ENCODE data around the gene DLG2. TPM values are rescaled to one million over a fixed set of nuclear protein-coding genes. Genes with fewer than 3 reads are reported as not detected.

Gene DLG2
- total and polyA plus RNA-seq, 4 experiments from 2014 or later, result 0.78 to 2.7 (median 1.9) TPM

- H3K4me3 ChIP-seq (ENCODE audit: low read length in 2 of 2), result no peak overlapping the region
- H3K27me3 Mint-ChIP-seq, result no peaks in the 10 kb centered on the region
- H3K4me1 ChIP-seq (ENCODE audit: insufficient read depth, low read length), result no peaks in the 10 kb centered on the region
- no peaks in the 10 kb centered on the region for H3K4me1 Mint-ChIP-seq
- intact Hi-C loops (cut with micrococcal nuclease), result no loop called here
- no peaks in the 10 kb centered on the region for H3K27me3 ChIP-seq (ENCODE audit: insufficient read depth, low read length)
- peaks cover 0 to 2% (median 0%) of the 10 kb centered on the region in 8 donors for H3K9me3 Mint-ChIP-seq
- no peak overlapping the region for H3K4me3 Mint-ChIP-seq
- H3K27ac ChIP-seq (ENCODE audit: low read depth, low read length), result no peak overlapping the region
- no peaks in the 10 kb centered on the region for H3K36me3 Mint-ChIP-seq
- no peak overlapping the region for H3K27ac Mint-ChIP-seq
- ChIA-PET POLR2A (ENCODE audit: partially characterized antibody) (no interaction called here), CTCF (ENCODE audit: partially characterized antibody) (no interaction called here)
- DNase-seq, result no peak
- H3K9me3 ChIP-seq (ENCODE audit: control insufficient read depth in 1 of 2, low read length in 2 of 2), result no peaks in the 10 kb centered on the region
- no peaks in the 10 kb centered on the region for H3K36me3 ChIP-seq (ENCODE audit: insufficient read depth, low read length)
These were observed 1964.7 kb downstream of the DLG2 start for GRCh38 chr11:83662494-83662893.

DNA sequence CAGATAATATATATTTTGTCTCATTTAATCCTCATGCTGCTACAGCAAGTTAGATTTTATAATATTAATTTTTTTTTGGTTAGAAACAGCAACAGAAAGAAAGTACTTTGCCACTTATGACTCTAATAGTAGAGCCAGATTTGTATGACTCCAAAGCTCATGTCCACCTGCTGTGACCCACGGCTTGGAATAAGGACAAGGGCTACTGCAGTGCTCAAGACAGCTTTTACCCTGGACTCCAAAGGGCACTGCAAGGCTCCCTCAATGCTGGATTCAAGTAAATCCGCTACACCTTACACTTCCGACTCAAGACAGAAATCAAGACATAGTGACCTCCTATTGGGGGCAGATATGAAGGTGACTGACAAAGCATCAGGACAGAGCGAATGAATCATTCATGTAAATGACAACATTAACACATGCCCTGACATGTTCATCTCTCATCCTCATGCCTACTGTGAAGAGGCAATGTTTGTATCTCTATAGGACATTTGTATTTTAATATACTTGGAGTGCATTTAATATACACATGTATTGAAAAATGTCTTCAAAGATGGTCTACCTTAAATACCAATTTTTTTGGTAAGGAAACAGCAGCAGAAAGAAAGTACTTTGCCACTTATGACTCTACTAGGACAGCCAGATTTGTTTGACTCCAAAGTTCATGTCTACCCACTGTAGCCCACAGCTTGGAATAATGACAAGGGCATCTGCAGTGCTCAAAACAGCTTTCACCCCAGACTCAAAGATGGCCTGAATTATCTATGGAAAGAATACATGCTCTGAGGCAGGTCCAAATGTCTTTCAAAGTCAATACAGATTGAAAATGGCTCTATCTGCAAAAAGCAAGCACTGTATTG is 1965.4 kb downstream of the DLG2 start:
- H3K27me3 ChIP-seq (ENCODE audit: insufficient read depth, low read length), result no peaks in the 10 kb centered on the region
- no peaks in the 10 kb centered on the region for H3K4me1 ChIP-seq (ENCODE audit: insufficient read depth, low read length)
- ChIA-PET CTCF (ENCODE audit: partially characterized antibody) (no interaction called here), POLR2A (ENCODE audit: partially characterized antibody) (no interaction called here)
- no peaks in the 10 kb centered on the region for H3K9me3 ChIP-seq (ENCODE audit: control insufficient read depth in 1 of 2, low read length in 2 of 2)
- H3K27ac Mint-ChIP-seq, result no peak overlapping the region
- H3K27me3 Mint-ChIP-seq, result no peaks in the 10 kb centered on the region
- DNase-seq, result no peak
- no peak overlapping the region for H3K4me3 Mint-ChIP-seq
- peaks cover 0 to under 1% (median 0%) of the 10 kb centered on the region in 8 donors for H3K9me3 Mint-ChIP-seq
- no peaks in the 10 kb centered on the region for H3K4me1 Mint-ChIP-seq
- no peaks in the 10 kb centered on the region for H3K36me3 ChIP-seq (ENCODE audit: insufficient read depth, low read length)
- intact Hi-C loops (cut with micrococcal nuclease), result no loop called here
- no peaks in the 10 kb centered on the region for H3K36me3 Mint-ChIP-seq
- H3K27ac ChIP-seq (ENCODE audit: low read depth, low read length), result no peak overlapping the region
- no peak overlapping the region for H3K4me3 ChIP-seq (ENCODE audit: low read length in 2 of 2)

DNA sequence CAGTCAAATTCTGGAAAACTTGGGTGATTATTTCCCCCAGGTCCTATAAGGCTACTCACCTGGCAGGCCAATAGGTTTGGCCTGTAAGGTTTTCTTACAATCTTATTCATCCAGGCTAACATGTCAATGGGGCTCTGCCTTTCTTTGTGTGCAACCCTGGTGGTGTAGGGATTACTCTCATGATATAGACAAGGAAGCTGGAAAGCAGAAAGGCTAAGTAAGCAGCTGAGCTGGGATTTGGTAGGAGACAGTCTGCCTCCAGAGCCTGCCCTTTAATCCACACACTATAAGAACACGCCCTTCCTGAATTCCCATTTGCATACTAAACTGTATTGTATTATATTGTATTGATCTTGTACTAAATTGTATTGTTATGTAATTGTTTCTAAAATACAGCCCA is 1967.7 kb downstream of the DLG2 start:
- POLR2A ChIA-PET (ENCODE audit: partially characterized antibody), result no interaction called here
- no peaks in the 10 kb centered on the region for H3K9me3 Mint-ChIP-seq
- H3K4me3 Mint-ChIP-seq, result no peak overlapping the region
- no peak overlapping the region for H3K4me3 ChIP-seq (ENCODE audit: low read length in 2 of 2)
- H3K4me1 ChIP-seq (ENCODE audit: insufficient read depth, low read length), result no peaks in the 10 kb centered on the region
- no peaks in the 10 kb centered on the region for H3K4me1 Mint-ChIP-seq
- H3K36me3 Mint-ChIP-seq, result no peaks in the 10 kb centered on the region
- no peaks in the 10 kb centered on the region for H3K27me3 ChIP-seq (ENCODE audit: insufficient read depth, low read length)
- intact Hi-C loops (cut with micrococcal nuclease), result no loop called here
- H3K27ac Mint-ChIP-seq, result no peak overlapping the region
- no peaks in the 10 kb centered on the region for H3K9me3 ChIP-seq (ENCODE audit: control insufficient read depth in 1 of 2, low read length in 2 of 2)
- no peaks in the 10 kb centered on the region for H3K36me3 ChIP-seq (ENCODE audit: insufficient read depth, low read length)
- no peak for DNase-seq
- no peak overlapping the region for H3K27ac ChIP-seq (ENCODE audit: low read depth, low read length)
- CTCF ChIA-PET (ENCODE audit: partially characterized antibody), result no interaction called here
- no peaks in the 10 kb centered on the region for H3K27me3 Mint-ChIP-seq

DNA sequence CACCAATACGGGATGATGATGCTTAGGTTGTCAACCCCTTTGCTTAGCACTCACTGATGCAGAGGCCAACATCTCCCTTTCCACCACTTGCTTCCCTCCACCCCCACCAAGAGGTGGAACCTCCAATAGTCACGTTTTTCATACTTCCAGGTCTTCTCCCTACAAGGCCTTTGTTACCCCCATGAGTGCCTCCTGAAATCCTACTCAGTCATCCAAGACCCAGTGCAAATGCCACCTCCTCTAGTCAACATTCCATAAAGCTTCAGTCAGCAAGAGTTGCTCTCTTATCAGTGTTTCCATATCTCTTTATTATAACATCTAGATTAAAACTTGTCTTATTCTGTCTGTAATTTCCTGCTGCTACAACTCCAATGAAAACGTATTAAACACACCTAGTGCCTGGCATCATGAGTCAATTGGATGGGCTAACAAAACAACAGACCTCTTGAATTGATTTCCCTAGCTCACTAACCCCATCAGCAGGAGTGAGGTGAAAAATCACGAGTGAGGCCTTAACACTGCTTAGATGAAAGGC is 1970.3 kb downstream of the DLG2 start:
- no peaks in the 10 kb centered on the region for H3K9me3 Mint-ChIP-seq
- H3K27ac ChIP-seq (ENCODE audit: low read depth, low read length), result no peak overlapping the region
- POLR2A ChIA-PET (ENCODE audit: partially characterized antibody), result no interaction called here
- H3K9me3 ChIP-seq (ENCODE audit: control insufficient read depth in 1 of 2, low read length in 2 of 2), result no peaks in the 10 kb centered on the region
- no peak overlapping the region for H3K4me3 ChIP-seq (ENCODE audit: low read length in 2 of 2)
- intact Hi-C loops (cut with micrococcal nuclease), result no loop called here
- CTCF ChIA-PET (ENCODE audit: partially characterized antibody), result no interaction called here
- H3K27ac Mint-ChIP-seq, result no peak overlapping the region
- no peak overlapping the region for H3K4me3 Mint-ChIP-seq
- no peaks in the 10 kb centered on the region for H3K27me3 ChIP-seq (ENCODE audit: insufficient read depth, low read length)
- no peak for DNase-seq
- H3K4me1 Mint-ChIP-seq, result no peaks in the 10 kb centered on the region
- H3K36me3 Mint-ChIP-seq, result no peaks in the 10 kb centered on the region
- H3K4me1 ChIP-seq (ENCODE audit: insufficient read depth, low read length), result no peaks in the 10 kb centered on the region
- no peaks in the 10 kb centered on the region for H3K27me3 Mint-ChIP-seq
- H3K36me3 ChIP-seq (ENCODE audit: insufficient read depth, low read length), result no peaks in the 10 kb centered on the region

DNA sequence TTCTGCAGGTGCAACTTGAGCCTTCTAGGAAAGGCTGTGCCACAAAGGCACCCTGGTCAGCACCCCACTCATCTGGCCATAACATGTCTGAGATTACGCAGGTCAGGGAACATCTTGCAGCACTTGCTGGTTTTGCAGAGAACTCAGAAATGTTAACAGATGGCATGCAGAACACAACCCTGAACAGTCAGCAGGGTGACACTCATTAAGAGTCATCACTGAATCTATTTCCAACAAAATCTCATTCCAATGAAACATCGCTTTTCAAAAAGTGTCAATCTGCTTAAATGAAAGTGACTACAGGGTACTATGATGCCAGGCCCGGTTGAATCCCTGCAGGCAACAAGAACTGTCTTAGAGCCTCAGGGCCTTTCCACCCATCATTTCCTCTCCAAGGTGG is 1971.2 kb downstream of the DLG2 start:
- Histone ChIP-seq H3K27me3 (ENCODE audit: insufficient read depth, low read length) (no peaks in the 10 kb centered on the region), H3K27ac (ENCODE audit: low read depth, low read length) (no peak overlapping the region), H3K36me3 (ENCODE audit: insufficient read depth, low read length) (no peaks in the 10 kb centered on the region), H3K4me3 (ENCODE audit: low read length in 2 of 2) (no peak overlapping the region), H3K9me3 (ENCODE audit: control insufficient read depth in 1 of 2, low read length in 2 of 2) (no peaks in the 10 kb centered on the region), H3K4me1 (ENCODE audit: insufficient read depth, low read length) (no peaks in the 10 kb centered on the region)
- POLR2A ChIA-PET (ENCODE audit: partially characterized antibody), result no interaction called here
- no peaks in the 10 kb centered on the region for H3K36me3 Mint-ChIP-seq
- no peak overlapping the region for H3K4me3 Mint-ChIP-seq
- H3K27me3 Mint-ChIP-seq, result no peaks in the 10 kb centered on the region
- DNase-seq, result no peak
- H3K4me1 Mint-ChIP-seq, result no peaks in the 10 kb centered on the region
- CTCF ChIA-PET (ENCODE audit: partially characterized antibody), result no interaction called here
- H3K27ac Mint-ChIP-seq, result no peak overlapping the region
- H3K9me3 Mint-ChIP-seq, result no peaks in the 10 kb centered on the region
- intact Hi-C loops (cut with micrococcal nuclease), result no loop called here

DNA sequence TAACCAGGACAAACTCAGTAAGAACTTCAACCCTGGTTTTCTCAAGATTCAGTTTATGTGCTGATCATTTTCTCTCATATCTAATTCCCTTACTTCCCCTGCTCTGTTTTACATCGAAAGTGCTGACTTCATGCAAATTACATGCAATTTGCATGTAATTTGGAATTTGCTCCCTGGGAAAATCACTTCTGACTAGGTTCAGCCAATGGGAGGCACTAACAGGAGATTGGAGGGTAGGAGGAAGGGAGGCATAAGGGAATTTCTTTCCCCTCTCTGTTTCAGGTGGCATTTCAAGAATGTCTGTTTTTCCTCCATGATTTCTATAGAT is 1977.7 kb downstream of the DLG2 start:
- Mint-ChIP-seq H3K9me3 (no peaks in the 10 kb centered on the region), H3K27me3 (peaks cover 2 to 7% of the 10 kb centered on the region in 2 donors), H3K4me3 (no peak overlapping the region), H3K27ac (no peak overlapping the region), H3K36me3 (no peaks in the 10 kb centered on the region), H3K4me1 (no peaks in the 10 kb centered on the region)
- Histone ChIP-seq H3K36me3 (ENCODE audit: insufficient read depth, low read length) (no peaks in the 10 kb centered on the region), H3K27me3 (ENCODE audit: insufficient read depth, low read length) (no peaks in the 10 kb centered on the region), H3K27ac (ENCODE audit: low read depth, low read length) (no peak overlapping the region), H3K9me3 (ENCODE audit: control insufficient read depth in 1 of 2, low read length in 2 of 2) (no peaks in the 10 kb centered on the region), H3K4me3 (ENCODE audit: low read length in 2 of 2) (no peak overlapping the region), H3K4me1 (ENCODE audit: insufficient read depth, low read length) (no peaks in the 10 kb centered on the region)
- no peak for DNase-seq
- ChIA-PET POLR2A (ENCODE audit: partially characterized antibody) (no interaction called here), CTCF (ENCODE audit: partially characterized antibody) (no interaction called here)
- intact Hi-C loops (cut with micrococcal nuclease), result no loop called here

DNA sequence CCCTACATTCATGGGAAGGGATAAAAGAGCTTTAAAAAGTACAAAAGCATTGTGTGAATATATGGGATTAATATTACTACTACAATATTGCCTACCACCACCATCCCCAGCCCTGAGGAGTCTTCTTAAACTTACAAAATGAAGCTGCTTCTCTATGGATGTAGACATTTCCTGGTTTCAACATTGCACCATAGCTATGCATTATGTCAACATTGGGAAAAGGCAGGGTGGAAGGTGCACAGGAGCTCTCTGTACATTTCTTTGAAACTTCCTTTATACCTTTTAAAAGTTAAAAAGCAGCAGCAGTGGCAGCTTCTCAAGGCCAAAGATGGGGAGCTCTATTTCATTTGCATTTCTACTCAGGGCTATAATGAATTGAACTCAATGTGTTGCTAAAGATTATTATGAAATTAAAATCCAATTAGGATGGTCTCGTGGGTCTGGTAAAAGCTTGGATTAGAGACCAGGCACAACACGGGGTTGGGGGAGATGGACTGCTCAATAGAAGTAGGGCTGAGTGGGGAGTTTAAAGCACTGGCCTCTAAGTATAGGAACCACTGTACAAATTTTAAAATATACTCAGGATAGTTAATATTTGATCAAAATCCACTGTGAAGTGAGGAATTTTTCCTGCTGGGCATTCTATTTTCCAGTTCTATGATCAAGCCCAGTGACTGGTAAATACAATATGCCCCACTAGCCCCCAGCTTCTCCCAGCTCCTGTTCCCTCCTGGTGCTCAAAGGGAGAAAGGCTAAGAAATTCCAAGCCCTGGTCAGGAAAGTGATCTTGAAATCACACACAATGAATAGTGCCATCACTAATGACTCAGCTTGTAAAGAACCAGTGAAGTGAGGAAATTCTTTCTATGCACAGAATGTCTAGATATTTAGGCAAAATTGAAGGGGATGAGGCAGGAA is 1978.3 kb downstream of the DLG2 start:
- H3K27me3 Mint-ChIP-seq, result peaks cover 2 to 7% of the 10 kb centered on the region in 2 donors
- CTCF ChIA-PET (ENCODE audit: partially characterized antibody), result no interaction called here

More for the DNA sequence above, 1978.3 kb downstream of the DLG2 start:
- H3K36me3 ChIP-seq (ENCODE audit: insufficient read depth, low read length), result no peaks in the 10 kb centered on the region
- H3K27ac ChIP-seq (ENCODE audit: low read depth, low read length), result no peak overlapping the region
- H3K27me3 ChIP-seq (ENCODE audit: insufficient read depth, low read length), result no peaks in the 10 kb centered on the region
- POLR2A ChIA-PET (ENCODE audit: partially characterized antibody), result no interaction called here
- no peak overlapping the region for H3K27ac Mint-ChIP-seq
- intact Hi-C loops (cut with micrococcal nuclease), result no loop called here
- no peak overlapping the region for H3K4me3 Mint-ChIP-seq
- no peak for DNase-seq
- no peaks in the 10 kb centered on the region for H3K4me1 Mint-ChIP-seq
- H3K36me3 Mint-ChIP-seq, result no peaks in the 10 kb centered on the region
- no peaks in the 10 kb centered on the region for H3K9me3 Mint-ChIP-seq
- H3K9me3 ChIP-seq (ENCODE audit: control insufficient read depth in 1 of 2, low read length in 2 of 2), result no peaks in the 10 kb centered on the region
- H3K4me1 ChIP-seq (ENCODE audit: insufficient read depth, low read length), result no peaks in the 10 kb centered on the region
- H3K4me3 ChIP-seq (ENCODE audit: low read length in 2 of 2), result no peak overlapping the region

All from CD4-positive, alpha-beta memory T cell (primary cell).